Testis (tissue), 2 donors: Measurements from ENCODE around the gene BAIAP2.

ENCODE experiments used
- CTCF ChIP-seq, 3 experiments: fragments of 450-650 bp in 2 of 3; fragments of 200-600 bp in 1 of 3; sonication (generic) in 1 of 3; IDR thresholded peaks; one replicate each; pipeline ENCODE4 v1.5.1; 2016 to 2019; ENCODE audit warnings: antibody characterized with exemption in 3 of 3, mild to moderate bottlenecking in 2 of 3, moderate library complexity in 1 of 3
- POLR2A ChIP-seq: fragments of 450-650 bp; IDR thresholded peaks from one replicate; pipeline ENCODE4 v1.6.1; 2017; ENCODE audit warnings: antibody characterized with exemption, mild to moderate bottlenecking, moderate library complexity

GRCh38 chr17:81143200-81143527, 108.2 kb downstream of the BAIAP2 start:
- no peak for TF ChIP-seq CTCF (IDR thresholded peaks at IDR 0.05)
- no peak for TF ChIP-seq POLR2A
